Measurements from ENCODE around the gene MX2. TPM values are rescaled to one million over a fixed set of nuclear protein-coding genes. Genes with fewer than 3 reads are reported as not detected.
A peak's percentile ranks its signal among the peaks of the same experiment; 100 is the strongest.
"Not testable (repeated sequence)": the region's sequence is repeated elsewhere in the genome, so short reads cannot be mapped to it uniquely, and the experiment has no call there.

Gene MX2
- total and polyA plus RNA-seq, 12 donors = 0.44 to 31.3 (median 4.8) TPM

DNA sequence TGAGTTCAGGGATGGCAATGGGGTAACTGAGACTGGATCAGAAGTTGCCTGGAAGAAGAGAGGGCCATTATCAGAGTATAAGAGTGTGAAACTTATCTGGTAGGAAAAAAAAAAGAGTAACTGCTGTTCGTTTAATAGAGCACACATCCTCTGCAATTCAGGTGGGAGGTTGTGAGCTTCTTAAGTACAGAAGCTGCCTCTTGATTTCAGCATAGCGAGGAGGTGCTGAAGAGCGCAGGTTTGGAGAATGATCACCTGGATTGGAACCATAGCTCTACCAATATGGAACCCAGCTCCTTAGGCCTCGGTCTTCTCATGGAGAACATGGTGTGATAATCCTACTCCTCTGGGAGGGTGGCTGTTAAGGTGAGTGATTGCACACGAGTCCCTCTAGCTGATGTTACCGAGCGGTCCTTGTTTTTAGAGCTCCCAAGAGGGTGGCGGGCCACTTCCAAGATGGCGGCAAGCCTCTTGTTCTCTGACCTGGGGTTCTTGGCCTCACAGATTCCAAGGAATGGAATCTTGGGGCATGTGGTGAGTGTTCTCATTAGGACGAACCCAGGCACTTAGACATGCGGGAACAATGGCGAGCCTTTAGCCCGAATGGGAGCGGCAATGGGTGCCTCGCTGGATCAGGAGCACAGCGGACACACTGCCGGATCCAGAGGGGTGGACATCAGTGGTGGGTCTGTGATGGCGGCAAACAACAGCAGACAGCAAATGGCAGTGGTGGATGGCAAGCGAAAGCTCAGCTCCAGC, 60.9 kb downstream of the MX2 start:
- Histone ChIP-seq H3K27ac (no peak overlapping the region), H3K4me1 (replicated peaks in 1 of 2) (peaks cover 6 to 15% of the 10 kb centered on the region in 2 donors)
- intact Hi-C loops (cut with DNase I) = no loop called here

DNA sequence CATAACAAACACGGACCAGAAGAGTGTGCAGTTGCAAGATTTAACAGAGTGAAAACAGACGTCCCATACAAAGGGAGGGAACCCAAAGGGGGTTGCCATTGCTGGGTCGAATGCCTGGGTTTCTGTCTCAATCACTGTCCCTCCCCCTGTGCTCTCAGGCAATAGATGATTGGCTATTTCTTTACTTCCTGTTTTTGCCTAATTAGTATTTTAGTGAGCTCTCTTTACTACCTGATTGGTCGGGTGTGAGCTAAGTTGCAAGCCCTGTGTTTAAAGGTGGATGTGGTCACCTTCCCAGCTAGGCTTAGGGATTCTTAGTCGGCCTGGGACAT, 61.4 kb downstream of the MX2 start:
- H3K9me3 ChIP-seq (replicated peaks in 1 of 3); H3K36me3 ChIP-seq (replicated peaks in 1 of 2); intact Hi-C loops (cut with DNase I); DNase-seq; H3K4me3 ChIP-seq; H3K27me3 ChIP-seq; H3K27ac ChIP-seq: not testable (repeated sequence)
- WGBS, 4 donors = 75 to 87% (median 80%) methylated on average over 5 of the region's 5 CpGs
- H3K4me1 ChIP-seq (replicated peaks in 1 of 2) = peaks cover 6 to 15% of the 10 kb centered on the region in 2 donors

More for the DNA sequence above, 60.9 kb downstream of the MX2 start:
- Histone ChIP-seq H3K27me3 (no peaks in the 10 kb centered on the region), H3K4me3 (no peak overlapping the region), H3K9me3 (replicated peaks in 1 of 3) (no peaks in the 10 kb centered on the region), H3K36me3 (replicated peaks in 1 of 2) (no peaks in the 10 kb centered on the region)
- WGBS, 4 donors = 93 to 97% (median 96%) methylated on average over 14 to 19 of the region's 19 CpGs
- DNase-seq = no peak
- TF ChIP-seq POLR2A (IDR thresholded peaks at IDR 0.05) = no peak
- TF ChIP-seq, protein P1, sequence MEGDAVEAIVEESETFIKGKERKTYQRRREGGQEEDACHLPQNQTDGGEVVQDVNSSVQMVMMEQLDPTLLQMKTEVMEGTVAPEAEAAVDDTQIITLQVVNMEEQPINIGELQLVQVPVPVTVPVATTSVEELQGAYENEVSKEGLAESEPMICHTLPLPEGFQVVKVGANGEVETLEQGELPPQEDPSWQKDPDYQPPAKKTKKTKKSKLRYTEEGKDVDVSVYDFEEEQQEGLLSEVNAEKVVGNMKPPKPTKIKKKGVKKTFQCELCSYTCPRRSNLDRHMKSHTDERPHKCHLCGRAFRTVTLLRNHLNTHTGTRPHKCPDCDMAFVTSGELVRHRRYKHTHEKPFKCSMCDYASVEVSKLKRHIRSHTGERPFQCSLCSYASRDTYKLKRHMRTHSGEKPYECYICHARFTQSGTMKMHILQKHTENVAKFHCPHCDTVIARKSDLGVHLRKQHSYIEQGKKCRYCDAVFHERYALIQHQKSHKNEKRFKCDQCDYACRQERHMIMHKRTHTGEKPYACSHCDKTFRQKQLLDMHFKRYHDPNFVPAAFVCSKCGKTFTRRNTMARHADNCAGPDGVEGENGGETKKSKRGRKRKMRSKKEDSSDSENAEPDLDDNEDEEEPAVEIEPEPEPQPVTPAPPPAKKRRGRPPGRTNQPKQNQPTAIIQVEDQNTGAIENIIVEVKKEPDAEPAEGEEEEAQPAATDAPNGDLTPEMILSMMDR (IDR thresholded peaks at IDR 0.05) = no peak

DNA sequence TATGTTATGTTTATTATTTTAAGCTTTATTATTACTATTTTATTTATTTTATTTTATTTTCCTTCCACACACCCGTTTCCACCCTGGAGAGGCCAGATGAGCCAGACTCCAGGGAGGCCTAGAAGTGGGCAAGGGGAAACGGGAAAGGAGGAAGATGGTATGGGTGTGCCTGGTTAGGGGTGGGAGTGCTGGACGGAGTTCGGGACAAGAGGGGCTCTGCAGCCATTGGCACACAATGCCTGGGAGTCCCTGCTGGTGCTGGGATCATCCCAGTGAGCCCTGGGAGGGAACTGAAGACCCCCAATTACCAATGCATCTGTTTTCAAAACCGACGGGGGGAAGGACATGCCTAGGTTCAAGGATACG, 63.7 kb downstream of the MX2 start:
- no peaks in the 10 kb centered on the region for H3K36me3 ChIP-seq (replicated peaks in 1 of 2)
- WGBS, 4 donors = 46 to 55% (median 51%) methylated on average over 7 of the region's 7 CpGs
- intact Hi-C loops (cut with DNase I) = no loop called here
- no peak for TF ChIP-seq POLR2A (IDR thresholded peaks at IDR 0.05)
- TF ChIP-seq, protein P1 (IDR thresholded peaks at IDR 0.05) = no peak
- peak overlapping the region in 3 of 4 donors; percentile 59 to 91 (median 74) for H3K4me3 ChIP-seq
- H3K9me3 ChIP-seq (replicated peaks in 1 of 3) = no peaks in the 10 kb centered on the region
- DNase-seq = no peak
- H3K4me1 ChIP-seq (replicated peaks in 1 of 2) = peaks cover 6 to 11% of the 10 kb centered on the region in 2 donors
- peak overlapping the region in 2 of 5 donors; percentile 4 to 60 for H3K27ac ChIP-seq
- H3K27me3 ChIP-seq = no peaks in the 10 kb centered on the region

DNA sequence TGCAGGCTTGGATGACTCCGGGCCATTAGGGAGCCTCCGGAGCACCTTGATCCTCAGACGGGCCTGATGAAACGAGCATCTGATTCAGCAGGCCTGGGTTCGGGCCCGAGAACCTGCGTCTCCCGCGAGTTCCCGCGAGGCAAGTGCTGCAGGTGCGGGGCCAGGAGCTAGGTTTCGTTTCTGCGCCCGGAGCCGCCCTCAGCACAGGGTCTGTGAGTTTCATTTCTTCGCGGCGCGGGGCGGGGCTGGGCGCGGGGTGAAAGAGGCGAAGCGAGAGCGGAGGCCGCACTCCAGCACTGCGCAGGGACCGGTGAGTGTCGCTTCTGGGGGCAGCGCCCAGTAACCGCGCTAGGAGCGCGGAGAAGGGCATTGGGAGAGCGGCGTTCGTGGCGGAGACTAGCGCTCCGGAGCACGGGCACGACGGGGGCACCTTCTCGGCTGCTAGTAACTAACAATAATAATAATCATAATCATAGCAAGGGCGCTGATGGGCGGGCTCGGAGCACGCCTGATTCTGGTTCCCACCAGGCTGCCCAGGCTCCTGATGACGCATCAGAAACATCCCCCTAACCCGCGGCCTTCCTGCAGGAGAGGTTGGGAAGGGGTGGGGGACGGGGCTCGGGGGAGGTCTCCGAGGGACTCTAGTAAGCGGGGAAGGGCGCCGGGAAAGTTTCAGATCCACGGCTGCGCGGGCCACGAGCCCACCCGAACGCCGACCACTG, 64.3 kb downstream of the MX2 start, which contains the start of gene MX1:
Gene MX1, plus strand, starts transcription at position 286 of the 722 bp plus-strand sequence. CDS start 5,832 bp downstream, outside the sequence.
- peak within 1 kb of the TSS; percentile 59 to 91 (median 79) for H3K4me3 ChIP-seq
- H3K27me3 ChIP-seq = no peaks in the 10 kb centered on the region
- H3K9me3 ChIP-seq (replicated peaks in 1 of 3) = no peaks in the 10 kb centered on the region
- no peaks in the 10 kb centered on the region for H3K36me3 ChIP-seq (replicated peaks in 1 of 2)
- TF ChIP-seq, protein P1 (IDR thresholded peaks at IDR 0.05) = no peak
- TF ChIP-seq POLR2A (IDR thresholded peaks at IDR 0.05) = peak; percentile 52 to 61
- intact Hi-C loops (cut with DNase I) = no loop called here
- DNase-seq = peak; percentile 68 to 89 (median 72)
- H3K4me1 ChIP-seq (replicated peaks in 1 of 2) = peaks cover 6 to 9% of the 10 kb centered on the region in 2 donors
- peak within 1 kb of the TSS in 3 of 5 donors; percentile 1 to 60 (median 4) for H3K27ac ChIP-seq
- 1 to 2% (median 1%) methylated on average over 18 to 65 of the region's 65 CpGs for WGBS, 4 donors

Measured in adrenal gland (tissue), 12 donors.